HepG2 (cell line): Measurements from ENCODE around the gene TOR4A. TPM values are rescaled to one million over a fixed set of nuclear protein-coding genes. Genes with fewer than 3 reads are reported as not detected.

Experiments used
- ATAD3A ChIP-seq: sonication (generic); formaldehyde crosslinking; IDR thresholded peaks from 2 replicates; pipeline ENCODE4 v1.4.0; 2020; ENCODE audit warnings: missing genetic modification reagents
- CCDC6 ChIP-seq: sonication (generic); formaldehyde crosslinking; IDR thresholded peaks from 2 replicates; pipeline ENCODE4 v1.8.1; 2022; ENCODE audit warnings: mild to moderate bottlenecking, missing genetic modification reagents, moderate library complexity
- EZH2 ChIP-seq: conservative IDR thresholded peaks from 2 replicates; pipeline ENCODE4 v1.6.1; 2012; ENCODE audit warnings: mild to moderate bottlenecking, low read depth, low read length, moderate library complexity
- FOXA3 ChIP-seq: IDR thresholded peaks from 2 replicates; pipeline ENCODE4 v1.6.1; 2016; ENCODE audit warnings: missing genetic modification reagents, missing compliant biosample characterization
- HIVEP1 ChIP-seq: sonication (generic); formaldehyde crosslinking; IDR thresholded peaks from 2 replicates; pipeline ENCODE4 v1.4.0; 2020; ENCODE audit warnings: mild to moderate bottlenecking, missing genetic modification reagents
- KDM4B ChIP-seq: sonication (generic); formaldehyde crosslinking; IDR thresholded peaks from 2 replicates; pipeline ENCODE4 v1.4.0; 2020; ENCODE audit warnings: missing genetic modification reagents
- NFYB ChIP-seq: sonication (generic); formaldehyde crosslinking; IDR thresholded peaks from 2 replicates; pipeline ENCODE4 v1.4.0; 2020; ENCODE audit warnings: missing genetic modification reagents
- SNRNP70 ChIP-seq: fragments of 200-400 bp; formaldehyde crosslinking; IDR thresholded peaks from 2 replicates; pipeline ENCODE4 v1.6.1; 2017; ENCODE audit warnings: mild to moderate bottlenecking, low read depth, low read length, moderate library complexity
- TGIF2 ChIP-seq: IDR thresholded peaks from 2 replicates; pipeline ENCODE4 v1.6.1; 2016; ENCODE audit warnings: control low read depth, missing compliant biosample characterization
- ZNF121 ChIP-seq: sonication (generic); formaldehyde crosslinking; IDR thresholded peaks from 2 replicates; pipeline ENCODE4 v1.5.0; 2020; ENCODE audit warnings: mild to moderate bottlenecking, missing genetic modification reagents
- ZNF609 ChIP-seq: sonication (generic); formaldehyde crosslinking; IDR thresholded peaks from 2 replicates; pipeline ENCODE4 v1.4.0; 2020; ENCODE audit warnings: mild to moderate bottlenecking, missing genetic modification reagents, borderline replicate concordance
- ZNF772 ChIP-seq: sonication (generic); formaldehyde crosslinking; IDR thresholded peaks from 2 replicates; pipeline ENCODE4 v1.5.0; 2020; ENCODE audit warnings: mild to moderate bottlenecking, missing genetic modification reagents
- polyA plus RNA-seq, 8 experiments: library from polyadenylated mRNA; depleted of rRNA in 3 of 8; stranded (reverse) in 7 of 8; unstranded in 1 of 8; fragments of >200 nt; fragmentation: Illumina TruSeq in 4 of 8; extraction: Trizol in 4 of 8; gene quantifications; 2 replicates each; pipeline versions ENCODE4 v1.2.1 to v1.2.3, GENCODE V29; 2011 to 2016; ENCODE audit warnings: low read depth in 4 of 8, missing spikeins in 1 of 8, mixed read lengths in 1 of 8; ENCODE audit not compliant: insufficient read depth in 1 of 8
- total RNA-seq, 5 experiments: library from RNA; depleted of rRNA; stranded (reverse); fragments of >200 nt; fragmentation: Illumina TruSeq; extraction: Trizol; gene quantifications; 2 replicates each; pipeline ENCODE4 v1.2.3, GENCODE V29; 2016; ENCODE audit warnings: low read depth in 1 of 5
- TF ChIP-seq, protein P1 (sequence below): sonication (generic); formaldehyde crosslinking; IDR thresholded peaks from 2 replicates; pipeline ENCODE4 v1.8.0; 2022; ENCODE audit warnings: mild to moderate bottlenecking, missing genetic modification reagents, moderate library complexity
- TF ChIP-seq, protein P2 (sequence below), 2 experiments: fragments of 450-650 bp in 1 of 2; sonication (generic) in 1 of 2; formaldehyde crosslinking in 1 of 2; IDR thresholded peaks; 2 replicates each; pipeline versions ENCODE4 v1.6.1 to v1.8.0; 2016 to 2022; ENCODE audit warnings: antibody characterized with exemption in 1 of 2, mild to moderate bottlenecking in 1 of 2, missing genetic modification reagents in 1 of 2

Gene TOR4A
- total and polyA plus RNA-seq, 2 of the 13 experiments (the other 11 are each of a cell fraction or from before 2014, with no cell fraction given): 11.1 to 14.2 TPM

DNA sequence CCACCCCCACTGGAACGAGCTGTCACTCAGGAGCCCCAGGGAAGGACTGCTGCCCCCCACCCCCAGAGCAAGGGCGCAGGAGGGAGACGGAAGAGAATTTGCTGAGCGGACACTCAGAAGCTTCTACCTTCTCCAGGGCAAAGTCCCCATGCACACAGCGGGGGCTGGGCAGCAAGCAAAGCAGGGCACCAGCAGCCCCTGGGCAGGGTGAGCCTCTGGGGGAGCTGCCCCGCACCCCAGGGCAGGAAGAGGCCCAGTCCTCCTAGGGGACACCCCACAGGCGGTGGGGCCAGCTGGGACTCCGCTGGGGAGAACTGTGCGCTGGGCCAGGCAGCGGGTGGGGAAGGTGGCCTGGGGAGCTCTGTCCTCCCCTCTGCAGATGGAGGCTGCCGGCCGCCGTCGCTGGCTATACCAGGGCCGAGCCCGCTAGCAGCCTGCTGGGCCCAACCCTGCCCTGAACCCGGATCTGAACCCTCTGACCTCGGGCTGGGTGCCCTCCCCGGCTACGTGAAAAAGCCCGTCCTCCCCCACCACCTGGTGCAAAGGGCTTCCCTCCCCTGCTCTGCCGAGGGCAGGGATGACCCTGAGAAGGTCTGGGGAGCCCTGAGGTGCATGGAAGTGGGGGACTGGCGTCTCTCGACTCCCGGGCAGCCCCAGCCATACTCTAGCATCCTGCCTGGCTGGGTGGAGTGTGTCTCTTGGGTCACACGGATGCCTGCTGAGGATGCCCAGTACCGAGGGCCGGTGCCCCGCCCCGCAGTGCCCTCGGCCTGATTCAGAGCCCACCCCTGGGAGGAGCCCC, 47.4 kb upstream of the TOR4A start (continued):
- TF ChIP-seq ZNF609 (CRISPR knock-in tag) (0 out of 2 replicates have a peak, but pooled peaks have one; percentile 69), TGIF2 (CRISPR knock-in tag) (no peak), EZH2 (no peak), ZNF121 (no peak), ATAD3A (CRISPR knock-in tag) (no peak), ZNF772 (no peak; the same call in 1 of the 2 replicates), SNRNP70 (no peak), HIVEP1 (CRISPR knock-in tag) (peak; percentile 86; the same call in 1 of the 2 replicates), KDM4B (CRISPR knock-in tag) (no peak), CCDC6 (CRISPR knock-in tag) (no peak), FOXA3 (CRISPR knock-in tag) (no peak; the same call in 1 of the 2 replicates), NFYB (CRISPR knock-in tag) (no peak)
- TF ChIP-seq, protein P1, sequence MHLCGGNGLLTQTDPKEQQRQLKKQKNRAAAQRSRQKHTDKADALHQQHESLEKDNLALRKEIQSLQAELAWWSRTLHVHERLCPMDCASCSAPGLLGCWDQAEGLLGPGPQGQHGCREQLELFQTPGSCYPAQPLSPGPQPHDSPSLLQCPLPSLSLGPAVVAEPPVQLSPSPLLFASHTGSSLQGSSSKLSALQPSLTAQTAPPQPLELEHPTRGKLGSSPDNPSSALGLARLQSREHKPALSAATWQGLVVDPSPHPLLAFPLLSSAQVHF (CRISPR knock-in tag): no peak
- TF ChIP-seq, protein P2, sequence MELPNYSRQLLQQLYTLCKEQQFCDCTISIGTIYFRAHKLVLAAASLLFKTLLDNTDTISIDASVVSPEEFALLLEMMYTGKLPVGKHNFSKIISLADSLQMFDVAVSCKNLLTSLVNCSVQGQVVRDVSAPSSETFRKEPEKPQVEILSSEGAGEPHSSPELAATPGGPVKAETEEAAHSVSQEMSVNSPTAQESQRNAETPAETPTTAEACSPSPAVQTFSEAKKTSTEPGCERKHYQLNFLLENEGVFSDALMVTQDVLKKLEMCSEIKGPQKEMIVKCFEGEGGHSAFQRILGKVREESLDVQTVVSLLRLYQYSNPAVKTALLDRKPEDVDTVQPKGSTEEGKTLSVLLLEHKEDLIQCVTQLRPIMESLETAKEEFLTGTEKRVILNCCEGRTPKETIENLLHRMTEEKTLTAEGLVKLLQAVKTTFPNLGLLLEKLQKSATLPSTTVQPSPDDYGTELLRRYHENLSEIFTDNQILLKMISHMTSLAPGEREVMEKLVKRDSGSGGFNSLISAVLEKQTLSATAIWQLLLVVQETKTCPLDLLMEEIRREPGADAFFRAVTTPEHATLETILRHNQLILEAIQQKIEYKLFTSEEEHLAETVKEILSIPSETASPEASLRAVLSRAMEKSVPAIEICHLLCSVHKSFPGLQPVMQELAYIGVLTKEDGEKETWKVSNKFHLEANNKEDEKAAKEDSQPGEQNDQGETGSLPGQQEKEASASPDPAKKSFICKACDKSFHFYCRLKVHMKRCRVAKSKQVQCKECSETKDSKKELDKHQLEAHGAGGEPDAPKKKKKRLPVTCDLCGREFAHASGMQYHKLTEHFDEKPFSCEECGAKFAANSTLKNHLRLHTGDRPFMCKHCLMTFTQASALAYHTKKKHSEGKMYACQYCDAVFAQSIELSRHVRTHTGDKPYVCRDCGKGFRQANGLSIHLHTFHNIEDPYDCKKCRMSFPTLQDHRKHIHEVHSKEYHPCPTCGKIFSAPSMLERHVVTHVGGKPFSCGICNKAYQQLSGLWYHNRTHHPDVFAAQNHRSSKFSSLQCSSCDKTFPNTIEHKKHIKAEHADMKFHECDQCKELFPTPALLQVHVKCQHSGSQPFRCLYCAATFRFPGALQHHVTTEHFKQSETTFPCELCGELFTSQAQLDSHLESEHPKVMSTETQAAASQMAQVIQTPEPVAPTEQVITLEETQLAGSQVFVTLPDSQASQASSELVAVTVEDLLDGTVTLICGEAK (IDR thresholded peaks at IDR 0.05): no peak
- TF ChIP-seq, protein P2 (CRISPR knock-in tag; IDR thresholded peaks at IDR 0.05): peak; percentile 68; the same call in 1 of the 2 replicates
